Ovary (tissue), 9 donors: ENCODE results near the gene RBBP8NL. TPM values are rescaled to one million over a fixed set of nuclear protein-coding genes. Genes with fewer than 3 reads are reported as not detected.

Experiments used
- DNase-seq, 5 donors: peaks; one replicate each; pipeline ENCODE4 v3.0.0-alpha.2; 2019 to 2020
- H3K27ac ChIP-seq, 2 donors: fragments of 200-600 bp; one replicate each; pipeline versions ENCODE4 v1.5.1 to v1.8.0; 2019 to 2022
- H3K27me3 ChIP-seq: fragments of 200-600 bp; one replicate; pipeline ENCODE4 v1.8.0; 2022
- H3K36me3 ChIP-seq: fragments of 200-600 bp; sonication (generic); one replicate; pipeline ENCODE4 v1.5.1; 2019
- H3K4me1 ChIP-seq: one replicate; pipeline ENCODE4 v1.8.1; 2013; ENCODE audit warnings: mild to moderate bottlenecking, moderate library complexity; ENCODE audit not compliant: insufficient read depth
- H3K4me3 ChIP-seq: fragments of 200-600 bp; sonication (generic); one replicate; pipeline ENCODE4 v1.5.1; 2017
- H3K9me3 ChIP-seq, 2 donors: fragments of 200-600 bp in 1 of 2; sonication (generic) in 1 of 2; one replicate each; pipeline versions ENCODE4 v1.5.1 to v1.8.1; 2013 to 2019; ENCODE audit warnings: mild to moderate bottlenecking in 1 of 2, moderate library complexity in 1 of 2
- EP300 ChIP-seq: sonication (generic); formaldehyde crosslinking; IDR thresholded peaks from one replicate; pipeline ENCODE4 v1.6.1; 2017; ENCODE audit warnings: antibody characterized with exemption
- POLR2A ChIP-seq: fragments of 450-650 bp; IDR thresholded peaks from one replicate; pipeline ENCODE4 v1.6.1; 2017; ENCODE audit warnings: antibody characterized with exemption, mild to moderate bottlenecking, moderate library complexity
- WGBS, 3 donors: extraction: QIAGEN DNeasy Blood & Tissue Kit in 1 of 3; methylation state at CpG; one replicate each; pipeline versions ENCODE4 v1.1.5 to v1.1.7; 2013 to 2017; 5-methylcytosine and 5-hydroxymethylcytosine counted together
- intact Hi-C, 4 donors: fragments of 100-400 bp; cut with DNase I; formaldehyde crosslinking; loops; one replicate each; pipeline versions ENCODE4 v1.11.0 to v1.15.1; 2022 to 2023
- polyA plus RNA-seq, 2 donors: library from polyadenylated mRNA; stranded (reverse); fragments of 200-250 nt in 1 of 2; fragments of 350-450 nt in 1 of 2; fragmentation: Illumina TruSeq in 1 of 2; extraction: RNeasy Lipid Tissue Mini Kit (QIAGEN cat#74804) in 1 of 2; gene quantifications; one replicate each; pipeline ENCODE4 v1.2.3, GENCODE V29; 2013 to 2014
- total RNA-seq, 7 donors: library from RNA; depleted of rRNA in 2 of 7; stranded (reverse); fragments of >200 nt in 2 of 7; fragmentation: NEBNext Ultra II Directional in 3 of 7; extraction: Animal tissue kit (Norgen Biotek cat#: 25700) in 3 of 7; gene quantifications; one replicate each; pipeline versions ENCODE4 v1.1.0 to v1.2.4, GENCODE V29; 2016 to 2023
- TF ChIP-seq, protein P1 (sequence below), 3 donors: fragments of 450-650 bp in 2 of 3; fragments of 200-600 bp in 1 of 3; IDR thresholded peaks; one replicate each; pipeline versions ENCODE4 v1.5.1 to v1.8.0; 2016 to 2022; ENCODE audit warnings: antibody characterized with exemption in 3 of 3, mild to moderate bottlenecking in 1 of 3
- donor health status: DM: no; HTN: no; CAD: no; lungs with moderate emphysema.
- donor health status: DM: no; HTN: no; CAD: no.
- donor health status: Bipolar disorder and iron deficiency.
- donor health status: DM: yes; HTN: yes; CAD: no.
- donor health status: DM: no; HTN: no; CAD: no.
- donor health status: DM: yes; HTN: yes; CAD: no.

The RBBP8NL gene
- total and polyA plus RNA-seq, 9 donors = 0.32 to 0.46 TPM; not detected in 7

GRCh38 chr20:62448788-62449187 is 21.4 kb upstream of the RBBP8NL start:
- 55 to 62% (median 61%) methylated on average over 14 of the region's 14 CpGs for WGBS, 3 donors
- no peaks in the 10 kb centered on the region for H3K27me3 ChIP-seq
- intact Hi-C loops = no loop called here

DNA sequence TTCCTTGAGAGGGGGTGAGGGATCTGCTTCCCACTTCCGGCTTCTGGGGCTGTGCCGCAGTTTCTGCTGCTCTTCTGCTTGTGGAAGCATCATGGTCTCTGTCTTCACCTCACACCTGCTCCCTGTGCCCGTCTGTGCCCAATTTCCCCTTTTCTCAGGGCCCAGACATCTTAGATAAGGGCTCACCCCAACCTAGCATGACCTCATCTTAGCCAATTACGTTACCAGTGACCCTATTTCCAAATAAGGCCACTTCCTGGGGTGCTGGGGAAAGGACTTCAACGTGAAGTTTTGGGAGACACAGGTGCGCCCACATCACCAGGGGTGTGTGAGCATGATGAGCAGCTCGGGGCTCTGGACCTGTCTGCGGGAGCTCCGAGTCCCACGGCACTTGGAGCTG is 20.7 kb upstream of the RBBP8NL start:
- TF ChIP-seq, protein P1, sequence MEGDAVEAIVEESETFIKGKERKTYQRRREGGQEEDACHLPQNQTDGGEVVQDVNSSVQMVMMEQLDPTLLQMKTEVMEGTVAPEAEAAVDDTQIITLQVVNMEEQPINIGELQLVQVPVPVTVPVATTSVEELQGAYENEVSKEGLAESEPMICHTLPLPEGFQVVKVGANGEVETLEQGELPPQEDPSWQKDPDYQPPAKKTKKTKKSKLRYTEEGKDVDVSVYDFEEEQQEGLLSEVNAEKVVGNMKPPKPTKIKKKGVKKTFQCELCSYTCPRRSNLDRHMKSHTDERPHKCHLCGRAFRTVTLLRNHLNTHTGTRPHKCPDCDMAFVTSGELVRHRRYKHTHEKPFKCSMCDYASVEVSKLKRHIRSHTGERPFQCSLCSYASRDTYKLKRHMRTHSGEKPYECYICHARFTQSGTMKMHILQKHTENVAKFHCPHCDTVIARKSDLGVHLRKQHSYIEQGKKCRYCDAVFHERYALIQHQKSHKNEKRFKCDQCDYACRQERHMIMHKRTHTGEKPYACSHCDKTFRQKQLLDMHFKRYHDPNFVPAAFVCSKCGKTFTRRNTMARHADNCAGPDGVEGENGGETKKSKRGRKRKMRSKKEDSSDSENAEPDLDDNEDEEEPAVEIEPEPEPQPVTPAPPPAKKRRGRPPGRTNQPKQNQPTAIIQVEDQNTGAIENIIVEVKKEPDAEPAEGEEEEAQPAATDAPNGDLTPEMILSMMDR (IDR thresholded peaks at IDR 0.05) = no peak
- TF ChIP-seq EP300 = no peak
- no peak for TF ChIP-seq POLR2A
- Histone ChIP-seq H3K4me3 (no peak overlapping the region), H3K27me3 (no peaks in the 10 kb centered on the region), H3K9me3 (no peaks in the 10 kb centered on the region), H3K4me1 (no peaks in the 10 kb centered on the region), H3K36me3 (no peaks in the 10 kb centered on the region), H3K27ac (no peak overlapping the region)
- no peak for DNase-seq
- WGBS, 3 donors = 72 to 75% (median 74%) methylated on average over 10 of the region's 10 CpGs
- intact Hi-C loops = no loop called here

More at GRCh38 chr20:62448788-62449187, 21.4 kb upstream of the RBBP8NL start:
- Histone ChIP-seq H3K4me1 (no peaks in the 10 kb centered on the region), H3K36me3 (no peaks in the 10 kb centered on the region), H3K27ac (no peak overlapping the region), H3K4me3 (no peak overlapping the region), H3K9me3 (no peaks in the 10 kb centered on the region)
- no peak for DNase-seq
- no peak for TF ChIP-seq EP300
- TF ChIP-seq, protein P1 (IDR thresholded peaks at IDR 0.05) = no peak
- no peak for TF ChIP-seq POLR2A

- no peaks in the 10 kb centered on the region for H3K36me3 ChIP-seq
- no peak overlapping the region for H3K4me3 ChIP-seq
- H3K27ac ChIP-seq = no peak overlapping the region
- no peaks in the 10 kb centered on the region for H3K4me1 ChIP-seq
- intact Hi-C loops = no loop called here
- no peaks in the 10 kb centered on the region for H3K9me3 ChIP-seq
- no peak for DNase-seq
- WGBS, 3 donors = 82 to 90% (median 86%) methylated on average over 43 to 44 of the region's 44 CpGs
- no peaks in the 10 kb centered on the region for H3K27me3 ChIP-seq
- TF ChIP-seq, protein P1 (IDR thresholded peaks at IDR 0.05) = no peak
- TF ChIP-seq EP300 (no peak), POLR2A (no peak)
Observed at GRCh38 chr20:62446888-62447869, 19.8 kb upstream of the RBBP8NL start.

DNA sequence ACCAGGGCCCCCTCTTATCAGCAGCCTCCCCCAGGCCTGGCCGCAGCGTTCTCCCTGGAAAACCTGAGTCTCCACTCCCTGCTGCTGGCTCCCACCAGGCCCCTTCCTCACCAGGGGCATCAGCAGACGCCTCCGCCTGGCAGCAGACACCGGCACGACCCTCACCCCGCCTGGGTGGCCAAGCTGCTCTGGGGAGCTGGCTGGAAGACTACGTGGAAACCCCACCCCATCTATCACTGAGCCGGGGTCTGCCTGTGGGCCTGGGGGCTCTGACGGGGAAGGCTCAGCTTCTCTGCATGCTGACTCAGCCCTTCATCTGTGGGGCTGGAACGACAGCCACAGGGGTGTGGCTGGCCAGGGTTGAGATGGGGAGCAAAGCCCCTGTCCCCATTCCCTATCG is 19.1 kb upstream of the RBBP8NL start:
- WGBS, 3 donors = 13 to 27% (median 19%) methylated on average over 12 of the region's 12 CpGs
- H3K27me3 ChIP-seq = no peaks in the 10 kb centered on the region

More for the DNA sequence above, 19.1 kb upstream of the RBBP8NL start:
- no peaks in the 10 kb centered on the region for H3K4me1 ChIP-seq
- intact Hi-C loops = no loop called here
- no peaks in the 10 kb centered on the region for H3K9me3 ChIP-seq
- TF ChIP-seq EP300 = no peak
- TF ChIP-seq POLR2A = no peak
- TF ChIP-seq, protein P1 (IDR thresholded peaks at IDR 0.05) = no peak
- no peak for DNase-seq
- H3K36me3 ChIP-seq = no peaks in the 10 kb centered on the region
- H3K4me3 ChIP-seq = no peak overlapping the region
- H3K27ac ChIP-seq = no peak overlapping the region
